K562 (cell line): ENCODE measurements around the gene HORMAD1. TPM values are rescaled to one million over a fixed set of nuclear protein-coding genes. Genes with fewer than 3 reads are reported as not detected.

Experiments
- ATAC-seq: fragments of 200-7000 bp; cut with Tn5 transposase; 3 replicates; pipeline ENCODE4 v1.9.1; 2020; ENCODE audit warnings: moderate library complexity
- BruUV-seq: library from RNA; stranded (reverse); fragments of 400-500 nt; replicated peaks from 2 replicates; lab custom pipeline; 2021; lab: Mats Ljungman, UMichigan
- CTCF ChIA-PET: fragments of 300-600 bp; formaldehyde crosslinking; extraction: SDS; loops from one replicate; lab custom pipeline; 2021; ENCODE audit warnings: low intra/inter-chr PET ratio; lab: Yijun Ruan, JAX
- POLR2A ChIA-PET: fragments of 300-600, 350-650 bp; sonication (Branson Sonifier 250); formaldehyde crosslinking; extraction: SDS; loops from one replicate; lab custom pipeline; 2021; ENCODE audit warnings: antibody characterized with exemption, inconsistent platforms; lab: Yijun Ruan, JAX
- DNase-seq, 4 experiments: peaks; one replicate each; pipeline versions ENCODE4 v3.0.0 to v3.0.0-alpha.2; 2011 to 2018; ENCODE audit warnings: low spot score in 3 of 4, mixed read lengths in 3 of 4; ENCODE audit errors: extremely low read depth in 1 of 4
- FAIRE-seq: peaks from 2 replicates; lab custom pipeline; 2011; peaks lifted over from hg19 to GRCh38; lab: Jason Lieb, UNC
- H2AFZ ChIP-seq: 2 replicates; pipeline ENCODE4 v1.6.0; 2011; ENCODE audit warnings: low read depth, low read length, control low read depth, inconsistent platforms
- H3K27ac ChIP-seq: fragments of 200-600 bp; 3 replicates; pipeline ENCODE4 v1.8.0; 2011; ENCODE audit warnings: low read depth, mild to moderate bottlenecking, control low read depth, inconsistent platforms, low read length, moderate library complexity, mixed read lengths; ENCODE audit errors: extremely low read depth
- H3K27me3 ChIP-seq, 2 experiments: fragments of 300-600 bp in 1 of 2; 2 replicates in 1 of 2; 3 replicates in 1 of 2; pipeline versions ENCODE4 v1.6.0 to v1.8.0; 2011; ENCODE audit warnings: inconsistent platforms in 2 of 2, low read length in 2 of 2, mild to moderate bottlenecking in 1 of 2, mixed read lengths in 1 of 2, moderate library complexity in 1 of 2; ENCODE audit not compliant: control insufficient read depth in 2 of 2, insufficient read depth in 2 of 2
- H3K36me3 ChIP-seq: fragments of 300-600 bp; 3 replicates; pipeline ENCODE4 v1.8.0; 2011; ENCODE audit warnings: mild to moderate bottlenecking, low read length, inconsistent platforms; ENCODE audit not compliant: control insufficient read depth, insufficient read depth
- H3K4me1 ChIP-seq, 2 experiments: fragments of 200-600 bp in 1 of 2; replicated peaks in 1 of 2; 2 replicates in 1 of 2; 3 replicates in 1 of 2; pipeline versions ENCODE4 v1.5.1 to v1.8.0; 2011; ENCODE audit warnings: inconsistent platforms in 2 of 2, low read length in 2 of 2, mild to moderate bottlenecking in 1 of 2, mixed read lengths in 1 of 2, moderate library complexity in 1 of 2; ENCODE audit not compliant: control insufficient read depth in 2 of 2, insufficient read depth in 2 of 2
- H3K4me2 ChIP-seq: 2 replicates; pipeline ENCODE4 v1.6.1; 2011; ENCODE audit warnings: low read length, control low read depth, inconsistent platforms, mixed read lengths; ENCODE audit not compliant: insufficient read depth
- H3K4me3 ChIP-seq: fragments of 200-600 bp; sonication (generic), shearing (Covaris generic); 2 replicates; pipeline ENCODE4 v1.5.1; 2016; ENCODE audit warnings: control low read depth, inconsistent platforms
- H3K79me2 ChIP-seq: fragments of 200-600 bp; 3 replicates; pipeline ENCODE4 v1.8.0; 2011; ENCODE audit warnings: low read length, inconsistent platforms; ENCODE audit not compliant: control insufficient read depth, insufficient read depth
- H3K9ac ChIP-seq, 2 experiments: 2 replicates each; pipeline versions ENCODE4 v1.6.0 to v1.6.1; 2011; ENCODE audit warnings: low read depth in 2 of 2, low read length in 2 of 2, control low read depth in 1 of 2, inconsistent platforms in 1 of 2, mild to moderate bottlenecking in 1 of 2, mixed read lengths in 1 of 2; ENCODE audit not compliant: insufficient read depth in 1 of 2
- H3K9me1 ChIP-seq: one replicate; pipeline ENCODE4 v1.6.0; 2011; ENCODE audit warnings: inconsistent platforms, mild to moderate bottlenecking, low read length, moderate library complexity; ENCODE audit not compliant: control insufficient read depth, insufficient read depth
- H3K9me3 ChIP-seq: replicated peaks from 2 replicates; pipeline ENCODE4 v1.5.1; 2011; ENCODE audit warnings: low read depth, low read length, inconsistent platforms; ENCODE audit not compliant: control insufficient read depth, insufficient read depth
- H4K20me1 ChIP-seq: replicated peaks from 2 replicates; pipeline ENCODE4 v1.6.1; 2011; ENCODE audit warnings: low read length, inconsistent platforms, mixed read lengths; ENCODE audit not compliant: control insufficient read depth, insufficient read depth
- CBX3 ChIP-seq, 2 experiments: IDR thresholded peaks; 1 replicate in 1 of 2; 2 replicates in 1 of 2; pipeline ENCODE4 v1.6.1; 2012; ENCODE audit warnings: inconsistent platforms in 2 of 2, low read length in 2 of 2, borderline replicate concordance in 1 of 2, control low read depth in 1 of 2
- HES1 ChIP-seq: fragments of 450-650 bp; IDR thresholded peaks from 2 replicates; pipeline ENCODE4 v1.6.1; 2016; ENCODE audit warnings: low read depth, mild to moderate bottlenecking, moderate library complexity
- MYNN ChIP-seq, 2 experiments: sonication (generic); formaldehyde crosslinking in 1 of 2; IDR thresholded peaks; 2 replicates each; pipeline versions ENCODE4 v1.5.0 to v1.6.1; 2016 to 2020; ENCODE audit warnings: antibody characterized with exemption in 1 of 2, missing genetic modification reagents in 1 of 2
- PML ChIP-seq: IDR thresholded peaks from 2 replicates; pipeline ENCODE4 v1.6.1; 2012; ENCODE audit warnings: low read length, inconsistent platforms
- SREBF1 ChIP-seq: fragments of 150-350 bp; IDR thresholded peaks from 2 replicates; pipeline ENCODE4 v1.6.1; 2014; ENCODE audit warnings: antibody characterized with exemption, low read depth, low read length, borderline replicate concordance
- ZNF41 ChIP-seq: fragments of 250-450 bp; sonication (Bioruptor Pico); conservative IDR thresholded peaks from 2 replicates; pipeline ENCODE4 v1.4.0; 2020; ENCODE audit warnings: mild to moderate bottlenecking
- WGBS: fragments of 100-300 bp; shearing (Covaris generic); methylation state at CpG from one replicate; pipeline ENCODE4 v1.1.6; 2016; ENCODE audit warnings: low coverage, mixed read lengths; ENCODE audit not compliant: insufficient coverage; ENCODE audit errors: missing lambda C conversion rate; 5-methylcytosine and 5-hydroxymethylcytosine counted together
- in situ Hi-C: fragments of 300-500 bp; cut with MboI; formaldehyde crosslinking; loops from 4 replicates; pipeline ENCODE4 v1.15.0; 2018; ENCODE audit warnings: inconsistent platforms, mixed read lengths
- intact Hi-C: fragments of 100-400 bp; cut with micrococcal nuclease; formaldehyde crosslinking; loops from 2 replicates; pipeline ENCODE4 v1.14.2; 2022
- polyA plus RNA-seq, 8 experiments: library from polyadenylated mRNA; depleted of rRNA in 4 of 8; stranded (reverse) in 5 of 8; unstranded in 3 of 8; fragments of >200 nt; fragmentation: Nextera tagmentation in 2 of 8; fragmentation: Illumina TruSeq in 1 of 8; extraction: Ambion mirVana in 2 of 8; extraction: Trizol in 1 of 8; gene quantifications; 2 replicates each; pipeline versions ENCODE4 v1.2.1 to v1.2.3, GENCODE V29; 2011 to 2014; ENCODE audit warnings: inconsistent platforms in 1 of 8, missing spikeins in 1 of 8
- total RNA-seq, 7 experiments: library from RNA; depleted of rRNA in 6 of 7; stranded (reverse); fragments of >200 nt in 6 of 7; fragmentation: Illumina TruSeq in 2 of 7; extraction: Trizol in 2 of 7; gene quantifications; 2 replicates each; pipeline versions ENCODE4 v1.2.1 to v1.2.3, GENCODE V29; 2011 to 2021; ENCODE audit warnings: low replicate concordance in 1 of 7
- TF ChIP-seq, protein P1 (sequence below): fragments of 250-450 bp; sonication (Bioruptor Pico); IDR thresholded peaks from 2 replicates; pipeline ENCODE4 v1.9.0; 2021; ENCODE audit warnings: mild to moderate bottlenecking, inconsistent platforms

Gene HORMAD1
- total and polyA plus RNA-seq, 9 of the 15 experiments (the other 6 are each of a cell fraction or from before 2014, with no cell fraction given), result not detected

GRCh38 chr1:150760013-150760412, 39.3 kb upstream of the HORMAD1 start:
- in situ Hi-C loops, result no loop called here
- FAIRE-seq, result no peak
- H2AFZ ChIP-seq, result no peak overlapping the region
- peaks cover 4 to 15% of the 10 kb centered on the region in 2 experiments; a peak in 4 of 5 replicates for H3K4me1 ChIP-seq
- H3K9me3 ChIP-seq, result no peaks in the 10 kb centered on the region
- no peaks in the 10 kb centered on the region for H3K36me3 ChIP-seq
- no peak overlapping the region for H3K9ac ChIP-seq
- H4K20me1 ChIP-seq, result no peaks in the 10 kb centered on the region
- CTCF ChIA-PET, result no interaction called here
- no peak for ATAC-seq
- no peaks in the 10 kb centered on the region for H3K79me2 ChIP-seq
- no TSS peak for BruUV-seq
- intact Hi-C loops, result no loop called here
- 78% methylated on average over 3 of the region's 3 CpGs for WGBS
- H3K27me3 ChIP-seq, result no peaks in the 10 kb centered on the region
- H3K9me1 ChIP-seq, result no peaks in the 10 kb centered on the region
- DNase-seq, result no peak
- H3K27ac ChIP-seq, result no peak overlapping the region
- POLR2A ChIA-PET, result no interaction called here
- no peak overlapping the region for H3K4me3 ChIP-seq
- TF ChIP-seq SREBF1 (no peak), HES1 (no peak), CBX3 (IDR thresholded peaks at IDR 0.05; ENCODE audit: borderline replicate concordance in 1 of 2, low read length in 2 of 2) (no peak), ZNF41 (CRISPR knock-in tag) (no peak), PML (no peak), MYNN (IDR thresholded peaks at IDR 0.05) (no peak), MYNN (CRISPR knock-in tag; IDR thresholded peaks at IDR 0.05) (no peak)
- TF ChIP-seq, protein P1, sequence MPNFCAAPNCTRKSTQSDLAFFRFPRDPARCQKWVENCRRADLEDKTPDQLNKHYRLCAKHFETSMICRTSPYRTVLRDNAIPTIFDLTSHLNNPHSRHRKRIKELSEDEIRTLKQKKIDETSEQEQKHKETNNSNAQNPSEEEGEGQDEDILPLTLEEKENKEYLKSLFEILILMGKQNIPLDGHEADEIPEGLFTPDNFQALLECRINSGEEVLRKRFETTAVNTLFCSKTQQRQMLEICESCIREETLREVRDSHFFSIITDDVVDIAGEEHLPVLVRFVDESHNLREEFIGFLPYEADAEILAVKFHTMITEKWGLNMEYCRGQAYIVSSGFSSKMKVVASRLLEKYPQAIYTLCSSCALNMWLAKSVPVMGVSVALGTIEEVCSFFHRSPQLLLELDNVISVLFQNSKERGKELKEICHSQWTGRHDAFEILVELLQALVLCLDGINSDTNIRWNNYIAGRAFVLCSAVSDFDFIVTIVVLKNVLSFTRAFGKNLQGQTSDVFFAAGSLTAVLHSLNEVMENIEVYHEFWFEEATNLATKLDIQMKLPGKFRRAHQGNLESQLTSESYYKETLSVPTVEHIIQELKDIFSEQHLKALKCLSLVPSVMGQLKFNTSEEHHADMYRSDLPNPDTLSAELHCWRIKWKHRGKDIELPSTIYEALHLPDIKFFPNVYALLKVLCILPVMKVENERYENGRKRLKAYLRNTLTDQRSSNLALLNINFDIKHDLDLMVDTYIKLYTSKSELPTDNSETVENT (CRISPR knock-in tag), result no peak
- no peak overlapping the region for H3K4me2 ChIP-seq
